ENCODE data around the gene RAMP2. TPM values are rescaled to one million over a fixed set of nuclear protein-coding genes. Genes with fewer than 3 reads are reported as not detected.

The RAMP2 gene
- total and polyA plus RNA-seq, 2 experiments from 2014 or later = 13.1 to 48.7 TPM

DNA sequence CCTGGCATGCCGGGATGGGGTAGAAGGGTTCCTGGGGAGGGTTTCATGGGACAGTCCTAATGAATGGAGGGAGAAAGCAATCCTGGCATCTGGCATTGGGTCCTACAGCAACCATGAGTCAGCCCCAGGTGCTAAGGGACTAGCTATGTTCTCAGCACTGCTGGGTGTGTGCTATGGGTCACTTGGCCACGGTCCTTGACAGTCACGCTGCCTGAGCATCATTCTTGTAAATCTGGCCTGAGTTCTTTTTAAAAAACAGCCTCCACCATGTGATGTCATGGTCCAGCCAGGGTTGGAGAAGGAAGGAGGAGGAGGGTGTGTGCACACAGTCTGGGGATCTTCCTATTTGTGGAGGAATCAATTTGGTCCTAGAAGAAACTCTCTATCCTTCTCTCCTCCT lies 6.2 kb upstream of the RAMP2 start:
- H2AFZ ChIP-seq = no peak overlapping the region
- H4K20me1 ChIP-seq (ENCODE audit: insufficient read depth, poor library complexity, severe bottlenecking) = no peaks in the 10 kb centered on the region
- no peaks in the 10 kb centered on the region for H3K9me2 ChIP-seq (replicated peaks; ENCODE audit: insufficient read depth)
- TF ChIP-seq, protein P1, sequence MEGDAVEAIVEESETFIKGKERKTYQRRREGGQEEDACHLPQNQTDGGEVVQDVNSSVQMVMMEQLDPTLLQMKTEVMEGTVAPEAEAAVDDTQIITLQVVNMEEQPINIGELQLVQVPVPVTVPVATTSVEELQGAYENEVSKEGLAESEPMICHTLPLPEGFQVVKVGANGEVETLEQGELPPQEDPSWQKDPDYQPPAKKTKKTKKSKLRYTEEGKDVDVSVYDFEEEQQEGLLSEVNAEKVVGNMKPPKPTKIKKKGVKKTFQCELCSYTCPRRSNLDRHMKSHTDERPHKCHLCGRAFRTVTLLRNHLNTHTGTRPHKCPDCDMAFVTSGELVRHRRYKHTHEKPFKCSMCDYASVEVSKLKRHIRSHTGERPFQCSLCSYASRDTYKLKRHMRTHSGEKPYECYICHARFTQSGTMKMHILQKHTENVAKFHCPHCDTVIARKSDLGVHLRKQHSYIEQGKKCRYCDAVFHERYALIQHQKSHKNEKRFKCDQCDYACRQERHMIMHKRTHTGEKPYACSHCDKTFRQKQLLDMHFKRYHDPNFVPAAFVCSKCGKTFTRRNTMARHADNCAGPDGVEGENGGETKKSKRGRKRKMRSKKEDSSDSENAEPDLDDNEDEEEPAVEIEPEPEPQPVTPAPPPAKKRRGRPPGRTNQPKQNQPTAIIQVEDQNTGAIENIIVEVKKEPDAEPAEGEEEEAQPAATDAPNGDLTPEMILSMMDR (IDR thresholded peaks at IDR 0.05; ENCODE audit: poor library complexity) = no peak
- TF ChIP-seq EZH2 (IDR thresholded peaks at IDR 0.05; ENCODE audit: borderline replicate concordance) (no peak), EZH2phosphoT487 (IDR thresholded peaks at IDR 0.05; ENCODE audit: low read depth, severe bottlenecking, unreplicated experiment) (no peak)
- whole genome bisulfite sequencing (ENCODE audit: low lambda C conversion rate, missing lambda C conversion rate) = 93% methylated on average over 3 of the region's 3 CpGs
- no peaks in the 10 kb centered on the region for H3K79me2 ChIP-seq
- no peak overlapping the region for H3K4me2 ChIP-seq
- H3K4me1 ChIP-seq (ENCODE audit: insufficient read depth) = no peaks in the 10 kb centered on the region
- no peak overlapping the region for H3K4me3 ChIP-seq
- DNase-seq (ENCODE audit: low spot score) = no peak
- peaks cover 3% of the 10 kb centered on the region for H3K27me3 ChIP-seq
- H3K36me3 ChIP-seq (replicated peaks; ENCODE audit: insufficient read depth, low read depth) = no peaks in the 10 kb centered on the region
- H3K27ac ChIP-seq = no peak overlapping the region
- no peaks in the 10 kb centered on the region for H3K9me3 ChIP-seq (ENCODE audit: low read depth)

DNA sequence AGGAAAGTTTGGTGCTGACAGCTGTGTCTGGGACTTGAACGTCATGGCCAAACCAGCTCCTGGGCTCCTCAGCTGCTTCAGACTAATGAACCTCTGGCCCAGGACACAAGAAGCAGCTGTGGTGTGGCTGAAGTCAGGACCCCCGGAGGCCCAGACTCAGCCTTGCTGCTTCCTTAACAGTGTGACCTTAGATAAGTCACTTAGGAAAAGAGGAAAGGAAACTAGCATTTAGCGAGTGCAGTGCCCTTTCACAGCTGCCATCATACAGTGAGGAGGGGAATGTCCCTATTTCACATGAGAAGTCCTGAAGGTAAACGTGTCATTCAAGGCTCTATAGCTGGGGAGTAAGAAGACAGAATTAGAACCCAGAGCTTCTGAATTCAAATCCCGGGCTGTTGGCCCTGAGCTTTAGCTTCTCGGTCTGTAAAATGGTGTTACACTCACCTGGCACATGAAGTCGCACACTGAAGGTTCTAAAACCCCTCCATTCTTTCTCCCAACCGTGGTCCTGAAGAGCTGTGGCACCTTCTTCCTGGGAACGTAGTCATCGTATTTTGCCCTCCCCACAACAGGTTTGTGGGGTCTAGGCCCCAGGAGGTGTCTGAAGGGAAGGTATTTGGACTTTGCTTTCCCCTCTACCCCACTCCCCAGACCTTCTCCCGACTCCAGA lies 910 bp upstream of the RAMP2 start:
- WGBS (ENCODE audit: low lambda C conversion rate, missing lambda C conversion rate) = 55% methylated on average over 11 of the region's 11 CpGs
- Histone ChIP-seq H4K20me1 (ENCODE audit: insufficient read depth, poor library complexity, severe bottlenecking) (no peaks in the 10 kb centered on the region), H2AFZ (peak overlapping the region; percentile 91), H3K4me2 (peak overlapping the region; percentile 95), H3K9me2 (replicated peaks; ENCODE audit: insufficient read depth) (no peaks in the 10 kb centered on the region), H3K27ac (peak overlapping the region; percentile 20), H3K27me3 (peaks cover 13% of the 10 kb centered on the region), H3K79me2 (no peaks in the 10 kb centered on the region), H3K4me1 (ENCODE audit: insufficient read depth) (peaks cover 12% of the 10 kb centered on the region), H3K9me3 (ENCODE audit: low read depth) (no peaks in the 10 kb centered on the region), H3K4me3 (no peak overlapping the region), H3K36me3 (replicated peaks; ENCODE audit: insufficient read depth, low read depth) (no peaks in the 10 kb centered on the region)
- TF ChIP-seq, protein P1 (IDR thresholded peaks at IDR 0.05; ENCODE audit: poor library complexity) = no peak
- no peak for TF ChIP-seq EZH2 (IDR thresholded peaks at IDR 0.05; ENCODE audit: borderline replicate concordance)
- no peak for TF ChIP-seq EZH2phosphoT487 (IDR thresholded peaks at IDR 0.05; ENCODE audit: low read depth, severe bottlenecking, unreplicated experiment)
- no peak for DNase-seq (ENCODE audit: low spot score)

DNA sequence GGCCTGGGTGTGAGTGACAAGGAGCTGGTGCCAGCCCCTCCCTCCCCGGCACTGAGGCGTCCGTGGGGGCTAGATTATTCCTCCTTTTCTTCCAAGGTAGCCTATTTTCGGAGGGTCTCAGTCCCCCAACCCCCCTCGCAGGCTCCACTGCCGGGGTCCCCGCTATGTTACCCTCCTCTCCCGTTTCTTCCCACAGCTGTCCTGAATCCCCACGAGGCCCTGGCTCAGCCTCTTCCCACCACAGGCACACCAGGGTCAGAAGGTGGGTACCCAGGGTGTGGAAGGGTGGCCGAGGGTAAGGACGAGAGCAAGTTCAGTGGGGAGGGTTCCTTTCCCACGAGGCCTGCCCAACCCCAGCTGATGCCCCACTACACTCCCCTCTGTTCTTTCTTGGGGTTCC lies 611 bp downstream of the RAMP2 start:
- H3K79me2 ChIP-seq = no peaks in the 10 kb centered on the region
- WGBS (ENCODE audit: low lambda C conversion rate, missing lambda C conversion rate) = 65% methylated on average over 10 of the region's 12 CpGs
- H3K4me3 ChIP-seq = no peak overlapping the region
- H3K4me2 ChIP-seq = peak overlapping the region; percentile 95
- H3K27ac ChIP-seq = no peak overlapping the region
- H2AFZ ChIP-seq = peak overlapping the region; percentile 91
- H3K27me3 ChIP-seq = peaks cover 13% of the 10 kb centered on the region
- H3K4me1 ChIP-seq (ENCODE audit: insufficient read depth) = peaks cover 12% of the 10 kb centered on the region
- no peaks in the 10 kb centered on the region for H4K20me1 ChIP-seq (ENCODE audit: insufficient read depth, poor library complexity, severe bottlenecking)
- no peaks in the 10 kb centered on the region for H3K9me3 ChIP-seq (ENCODE audit: low read depth)
- H3K36me3 ChIP-seq (replicated peaks; ENCODE audit: insufficient read depth, low read depth) = no peaks in the 10 kb centered on the region
- TF ChIP-seq, protein P1 (IDR thresholded peaks at IDR 0.05; ENCODE audit: poor library complexity) = no peak
- TF ChIP-seq EZH2 (IDR thresholded peaks at IDR 0.05; ENCODE audit: borderline replicate concordance) = no peak
- no peak for TF ChIP-seq EZH2phosphoT487 (IDR thresholded peaks at IDR 0.05; ENCODE audit: low read depth, severe bottlenecking, unreplicated experiment)
- no peaks in the 10 kb centered on the region for H3K9me2 ChIP-seq (replicated peaks; ENCODE audit: insufficient read depth)
- no peak for DNase-seq (ENCODE audit: low spot score)

All from hepatocyte (in vitro differentiated cells).